HG03378 (cell line): ENCODE results near the gene DHX8.
"Not testable (repeated sequence)": the region's sequence is repeated elsewhere in the genome, so short reads cannot be mapped to it uniquely, and the experiment has no call there.

ENCODE experiments used
- ATAC-seq: cut with Tn5 transposase; IDR thresholded peaks from one replicate; pipeline ENCODE4 v1.9.1; 2021; ENCODE audit warnings: mild to moderate bottlenecking, moderate library complexity; ENCODE audit not compliant: unreplicated experiment

The DHX8 gene

DNA sequence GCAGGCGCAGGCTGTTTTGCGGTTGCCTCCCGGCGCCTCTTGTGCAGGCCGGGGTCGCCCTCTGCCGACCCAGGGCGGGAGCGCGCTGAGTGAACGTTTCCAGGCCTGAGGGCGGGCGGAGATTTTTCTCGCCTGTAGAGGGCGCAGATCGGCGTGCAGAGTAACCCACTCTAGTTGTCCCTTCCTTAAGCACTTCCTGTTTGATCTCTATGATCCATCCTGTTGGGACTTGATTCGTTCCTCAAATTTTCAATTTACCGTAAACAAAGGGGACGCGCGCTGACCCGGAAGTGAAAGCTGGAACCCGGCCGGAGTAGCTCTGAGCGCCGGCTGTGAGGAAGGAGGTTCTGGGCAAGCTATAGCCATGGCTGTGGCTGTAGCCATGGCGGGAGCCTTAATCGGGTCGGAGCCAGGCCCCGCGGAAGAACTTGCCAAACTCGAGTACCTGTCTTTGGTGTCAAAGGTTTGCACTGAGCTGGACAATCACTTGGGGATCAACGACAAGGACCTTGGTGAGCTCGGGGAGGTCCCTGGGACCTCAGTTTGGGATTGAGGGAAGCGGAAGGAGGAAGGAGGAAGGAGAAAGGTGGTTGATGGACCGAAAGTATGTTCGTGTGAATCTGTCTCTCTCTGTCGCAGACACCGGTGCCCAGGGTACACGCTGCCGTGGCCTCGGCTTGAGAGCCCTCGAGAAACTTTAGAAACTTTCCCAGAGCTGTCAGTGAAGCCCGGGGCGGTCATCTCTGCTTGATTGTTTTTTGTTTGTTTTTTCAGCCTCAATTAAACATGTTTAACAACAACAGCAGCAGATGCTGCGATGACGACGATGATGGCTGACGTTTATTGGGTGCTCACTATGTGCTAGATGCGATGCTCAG, at the start of gene DHX8:
Gene DHX8, plus strand, starts transcription at position 302 of the 878 bp plus-strand sequence. Its CDS starts 63 bp downstream, at position 365.
- peak; percentile 86 for ATAC-seq

DNA sequence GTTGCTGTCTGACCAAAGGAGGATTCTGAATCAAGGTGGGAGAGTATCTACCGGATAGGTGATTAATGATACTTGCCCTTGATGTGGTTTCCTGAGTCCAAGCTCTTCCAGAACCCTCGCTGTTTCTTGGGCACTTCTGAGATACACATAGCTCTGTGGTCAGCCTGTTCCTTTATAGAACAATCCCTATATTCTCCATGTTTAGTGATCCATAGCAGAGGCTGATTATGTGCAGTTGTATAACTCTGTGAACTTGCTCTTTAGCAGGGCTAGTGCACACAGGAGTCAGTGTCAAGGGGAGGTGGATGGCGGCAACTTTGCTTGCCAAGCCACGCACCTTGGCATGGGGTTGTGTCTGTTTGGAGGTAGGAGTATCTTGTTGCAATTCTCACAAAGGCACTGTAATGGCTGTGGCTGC, 48.9 kb upstream of the DHX8 start:
- no peak for ATAC-seq

DNA sequence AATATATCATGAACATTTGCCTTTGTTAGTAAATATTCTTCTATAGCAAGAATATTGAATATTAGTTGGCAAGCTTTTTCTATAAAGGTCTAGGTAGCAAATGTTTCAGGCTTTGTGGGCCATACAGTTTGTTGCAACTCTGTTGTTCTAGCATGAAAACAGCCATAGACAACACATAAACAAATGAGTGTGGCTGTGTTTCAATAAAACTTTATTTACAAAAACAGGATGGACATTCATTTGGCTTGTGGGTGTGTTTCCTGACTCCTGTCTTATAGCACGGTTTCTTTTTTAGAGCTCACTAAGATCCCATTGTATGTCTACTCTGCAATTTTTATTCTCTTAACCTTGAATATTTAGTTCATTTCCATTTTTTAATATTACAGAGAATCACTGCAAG, 46.0 kb upstream of the DHX8 start:
- no peak for ATAC-seq

DNA sequence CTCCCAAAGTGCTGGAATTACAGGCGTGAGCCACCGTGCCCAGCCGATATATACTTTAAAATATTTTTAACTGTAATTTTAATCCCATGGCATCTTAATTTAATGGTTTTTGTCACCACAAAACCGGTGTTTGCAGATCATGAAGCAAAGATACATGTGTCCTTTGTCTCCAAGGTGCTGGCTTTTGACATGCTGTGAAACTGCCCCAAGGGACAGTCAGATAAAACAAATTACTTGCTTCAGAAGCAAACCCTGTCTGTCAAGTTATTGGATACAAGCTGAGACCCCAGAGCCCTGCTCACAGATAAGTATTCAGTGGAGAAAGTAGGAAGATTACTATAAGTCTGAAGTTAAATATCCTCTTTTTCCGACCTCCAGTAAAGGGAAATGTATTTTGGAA, 45.1 kb upstream of the DHX8 start:
- ATAC-seq = no peak

DNA sequence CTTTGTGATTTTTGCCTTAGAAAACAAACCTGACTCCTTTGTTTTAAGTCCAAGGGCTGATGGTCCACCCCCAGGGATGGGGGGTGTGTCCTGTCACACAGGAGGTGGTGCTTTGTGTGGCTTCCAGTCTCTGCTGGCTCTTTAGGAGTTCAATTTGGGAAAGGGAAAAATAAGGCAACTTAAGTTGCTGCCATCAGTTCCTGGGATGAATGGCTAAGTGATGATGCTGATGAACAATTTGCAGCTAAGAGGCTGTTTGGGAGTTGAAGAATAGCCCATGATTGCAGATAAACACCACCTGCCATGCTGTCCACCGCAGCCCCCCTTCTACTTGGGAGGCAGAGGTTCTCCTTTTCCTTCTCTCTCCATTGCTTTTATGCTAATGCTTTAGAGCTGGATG, 44.7 kb upstream of the DHX8 start:
- no peak for ATAC-seq

DNA sequence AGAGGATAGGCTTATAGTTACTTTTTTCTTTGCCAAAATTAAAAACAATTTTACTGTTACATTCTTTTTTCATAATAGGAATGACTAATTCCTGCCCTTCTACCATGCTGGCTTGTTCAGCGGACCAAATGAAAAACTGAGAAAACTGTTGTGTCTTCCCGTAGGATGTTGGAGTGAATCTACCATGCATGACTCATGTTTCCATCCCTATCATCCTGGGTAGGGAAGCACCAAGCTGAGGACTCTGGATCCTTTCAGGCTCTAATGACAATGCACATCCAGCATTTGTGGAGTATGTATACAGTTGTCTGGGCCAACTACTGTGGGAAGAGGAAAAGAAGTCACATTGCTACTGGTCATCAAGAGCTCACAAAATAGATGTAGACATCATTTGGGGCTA, 41.1 kb upstream of the DHX8 start:
- ATAC-seq = no peak

DNA sequence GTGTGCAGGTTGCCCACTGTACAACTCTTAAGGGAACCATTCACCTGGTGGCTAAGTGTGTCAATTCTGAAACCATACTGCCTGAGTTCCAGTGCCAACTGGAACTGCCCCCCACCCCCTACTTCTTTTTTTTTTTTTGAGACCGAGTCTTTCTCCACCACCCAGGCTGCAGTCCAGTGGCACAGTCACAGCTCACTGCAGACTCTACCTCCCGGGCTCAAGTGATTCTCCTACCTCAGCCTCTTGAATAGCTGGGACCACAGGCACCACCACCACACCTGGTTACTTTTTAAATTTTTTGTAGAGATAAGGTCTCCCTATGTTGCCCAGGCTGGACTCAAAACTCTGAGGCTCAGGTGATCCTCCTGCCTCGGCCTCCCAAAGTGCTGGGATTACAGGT, 40.4 kb upstream of the DHX8 start:
- ATAC-seq = no peak

DNA sequence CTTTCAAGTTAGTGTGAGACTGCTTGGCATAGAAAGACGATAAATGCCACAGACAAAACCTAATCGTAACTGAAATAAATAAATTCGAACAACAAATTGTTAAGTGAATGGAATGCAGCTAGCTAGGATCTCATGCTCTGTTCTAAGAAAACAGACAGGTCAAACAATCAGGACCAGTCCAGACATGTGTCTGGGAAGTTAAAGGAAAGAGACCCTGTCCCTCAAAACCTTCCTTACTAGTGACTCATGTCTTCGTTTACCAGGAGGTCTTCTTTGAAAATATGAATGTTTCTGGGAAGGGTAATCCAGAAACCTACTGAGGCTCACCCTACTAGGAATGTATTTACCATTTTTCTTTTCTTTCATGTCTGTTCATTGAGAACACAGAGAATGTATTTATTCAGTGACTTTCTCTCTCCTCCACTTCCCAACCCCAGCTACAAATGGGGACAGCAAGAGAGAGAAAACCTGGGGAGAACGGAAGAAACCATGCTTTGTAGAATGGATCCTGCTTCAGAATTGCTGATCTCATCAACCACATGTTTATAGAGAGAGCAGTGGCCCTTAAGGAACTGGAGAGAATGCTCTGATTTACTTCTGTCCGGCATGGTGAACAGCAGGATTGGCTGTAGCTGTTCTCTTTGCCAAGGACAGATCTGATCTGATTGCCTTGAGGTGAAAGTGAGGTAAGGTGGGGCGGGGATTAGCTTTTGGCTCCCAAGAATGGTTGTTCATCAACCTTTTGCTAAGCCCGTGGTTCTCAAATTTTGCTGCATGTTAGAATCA, 39.4 kb upstream of the DHX8 start:
- ATAC-seq = no peak

DNA sequence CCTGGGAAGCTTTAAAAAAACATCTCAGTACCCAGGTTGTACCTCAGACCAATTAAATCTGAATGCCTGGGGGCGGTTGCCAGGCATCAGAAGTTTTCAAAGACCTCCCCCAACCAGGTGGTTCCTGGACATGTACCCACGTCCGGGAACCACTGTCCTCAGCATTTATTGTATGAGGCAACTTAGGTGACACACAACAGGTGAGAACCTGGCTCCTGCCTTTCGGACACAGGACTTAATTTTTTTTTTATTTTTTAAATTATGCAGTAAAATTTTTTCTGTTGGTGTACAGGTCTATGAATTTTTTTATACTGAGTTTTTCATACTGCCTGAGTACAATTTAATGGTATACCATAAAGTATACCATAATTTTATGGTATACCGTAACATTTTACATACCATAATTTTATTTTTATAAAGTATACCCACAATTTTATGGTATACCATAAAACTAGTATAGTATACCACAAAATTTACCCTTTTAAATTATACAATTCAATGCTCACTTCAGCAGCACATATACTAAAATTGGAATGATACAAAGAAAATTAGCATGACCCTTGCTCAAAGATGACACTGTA, 38.7 kb upstream of the DHX8 start:
- no peak for ATAC-seq

DNA sequence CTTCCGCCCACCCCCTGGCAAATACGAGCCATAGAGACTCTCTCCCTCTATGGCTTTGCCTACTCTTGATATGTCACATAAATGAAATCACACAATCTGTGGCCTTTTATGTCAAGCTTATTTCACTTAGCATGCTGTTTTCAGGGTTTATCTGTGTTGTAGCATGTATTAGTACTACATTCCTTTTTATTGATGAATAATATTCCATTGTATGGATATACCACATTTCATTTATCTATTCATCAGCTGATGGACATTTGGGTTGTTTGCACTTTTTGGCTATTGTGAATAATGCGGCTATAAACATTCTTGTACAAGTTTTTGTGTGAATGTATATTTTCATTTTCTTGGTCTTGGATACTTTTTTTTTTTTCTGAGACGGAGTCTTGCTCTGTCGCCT, 37.0 kb upstream of the DHX8 start:
- no peak for ATAC-seq

DNA sequence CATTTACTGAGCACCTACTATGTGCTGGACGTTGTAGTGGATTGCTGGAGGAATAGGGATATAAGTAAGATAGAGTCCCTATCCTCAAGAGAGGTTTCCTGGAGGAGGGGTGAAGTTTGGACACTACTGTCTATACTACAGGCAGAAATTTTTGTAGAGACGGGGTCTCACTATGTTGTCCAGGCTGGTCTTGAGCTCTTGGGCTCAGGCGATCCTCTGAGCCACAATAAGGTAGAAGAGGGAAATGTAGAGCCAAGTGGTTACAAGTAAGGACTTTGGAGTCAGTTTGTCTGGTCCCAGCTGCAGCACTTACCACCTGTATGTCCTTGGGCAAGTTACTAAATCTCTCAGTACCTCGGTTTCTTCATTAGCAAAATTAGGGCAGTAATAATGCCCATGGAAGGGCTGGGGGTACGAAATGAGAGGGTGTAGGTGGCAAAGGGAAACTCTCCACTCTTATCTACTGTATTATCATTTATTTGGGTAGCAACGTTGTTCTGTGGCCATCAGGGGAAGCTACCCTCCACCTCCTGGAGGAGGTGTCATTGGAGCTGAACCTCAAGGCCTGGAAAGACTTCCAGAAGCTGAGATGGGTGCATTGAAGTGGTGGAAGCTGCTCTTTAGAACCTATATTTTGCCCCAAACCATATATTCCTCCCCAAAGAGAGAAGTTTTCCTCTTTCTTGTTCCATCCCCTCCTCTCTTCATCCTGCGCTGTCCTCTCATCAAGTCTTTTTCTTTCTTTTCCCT, 34.9 kb upstream of the DHX8 start:
- ATAC-seq = no peak

DNA sequence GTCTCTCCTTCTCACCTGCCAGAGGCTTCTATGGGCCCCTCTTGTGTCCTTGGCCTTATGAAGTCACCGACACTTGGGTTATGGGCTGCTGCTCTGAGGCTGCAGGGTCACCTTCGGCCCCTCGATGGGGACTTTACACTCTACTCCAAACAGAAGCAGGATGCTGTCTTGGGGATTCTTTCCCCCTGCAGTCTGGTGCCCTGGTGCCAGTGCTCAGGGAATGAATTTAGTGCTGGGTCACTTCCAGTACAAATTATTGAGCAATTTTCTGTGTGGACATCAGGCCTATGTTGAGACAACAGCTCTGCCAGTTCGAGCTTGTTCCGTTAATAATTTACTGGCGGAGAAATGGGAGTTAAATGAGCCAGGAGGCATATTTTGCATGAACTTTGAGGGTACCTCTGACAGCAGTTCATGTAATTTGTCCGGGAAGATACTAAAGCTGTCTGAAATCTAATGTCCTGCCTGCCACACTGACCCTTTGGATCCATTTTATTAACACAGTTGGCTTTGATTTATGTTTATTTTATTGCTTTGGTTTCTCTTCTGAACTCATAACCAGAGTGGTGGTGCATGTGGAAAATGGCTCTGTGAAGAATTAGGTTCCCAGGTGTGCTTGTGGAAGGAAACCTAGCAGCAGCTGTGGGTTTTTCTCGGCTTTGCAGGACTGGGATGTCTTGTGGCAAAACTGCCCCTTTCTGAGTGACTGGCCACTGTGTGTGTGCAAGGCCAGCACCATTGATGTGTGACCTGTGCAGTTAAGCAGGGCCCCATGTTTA, 34.1 kb upstream of the DHX8 start:
- no peak for ATAC-seq

DNA sequence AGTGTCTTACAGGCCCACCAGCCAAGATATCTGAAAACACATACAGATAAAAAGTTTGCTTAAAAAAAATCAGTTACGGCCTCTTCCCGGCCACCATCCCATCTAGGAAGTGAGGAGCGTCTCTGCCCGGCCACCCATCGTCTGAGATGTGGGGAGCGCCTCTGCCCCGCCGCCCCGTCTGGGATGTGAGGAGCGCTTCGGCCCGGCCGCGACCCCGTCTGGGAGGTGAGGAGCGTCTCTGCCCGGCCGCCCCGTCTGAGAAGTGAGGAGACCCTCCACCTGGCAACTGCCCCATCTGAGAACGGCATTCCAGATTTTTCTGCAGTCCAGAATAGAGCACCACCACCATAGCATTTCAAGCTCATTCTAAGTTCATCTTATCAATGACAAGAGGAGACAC, 33.0 kb upstream of the DHX8 start:
- not testable (repeated sequence) for ATAC-seq

DNA sequence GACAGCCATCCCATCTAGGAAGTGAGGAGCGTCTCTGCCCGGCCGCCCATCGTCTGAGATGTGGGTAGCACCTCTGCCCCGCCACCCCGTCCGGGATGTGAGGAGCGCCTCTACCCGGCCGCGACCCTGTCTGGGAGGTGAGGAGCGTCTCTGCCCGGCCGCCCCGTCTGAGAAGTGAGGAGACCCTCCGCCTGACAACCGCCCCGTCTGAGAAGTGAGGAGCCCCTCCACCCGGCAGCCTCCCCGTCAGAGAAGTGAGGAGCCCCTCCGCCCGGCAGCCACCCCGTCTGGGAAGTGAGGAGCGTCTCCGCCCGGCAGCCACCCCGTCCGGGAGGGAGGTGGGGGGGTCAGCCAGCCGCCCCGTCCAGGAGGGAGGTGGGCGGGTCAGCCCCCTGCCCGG, 32.0 kb upstream of the DHX8 start:
- ATAC-seq = not testable (repeated sequence)

DNA sequence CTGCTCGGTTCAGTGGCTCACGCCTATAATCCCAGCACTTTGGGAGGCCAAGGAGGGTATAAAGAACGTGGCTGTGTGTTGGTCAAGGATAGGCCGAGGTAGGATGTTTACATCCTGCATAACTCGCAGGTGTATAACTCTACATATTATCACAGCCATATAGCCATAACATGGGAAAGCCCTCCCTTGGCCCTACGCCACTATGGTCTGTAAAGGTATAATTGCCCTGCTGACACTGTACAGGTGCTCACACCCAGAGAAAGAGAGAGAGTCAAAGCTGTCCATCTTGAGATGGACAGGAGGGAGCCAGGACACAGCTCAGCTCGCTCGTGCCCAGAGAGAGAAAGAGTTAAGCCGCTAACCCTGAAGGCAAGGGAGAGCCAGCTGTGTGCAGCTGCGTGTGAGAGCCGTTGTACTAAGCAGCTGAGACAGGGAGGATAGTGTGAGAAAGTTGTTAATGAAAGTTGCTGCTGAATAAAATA, 30.4 kb upstream of the DHX8 start:
- no peak for ATAC-seq

DNA sequence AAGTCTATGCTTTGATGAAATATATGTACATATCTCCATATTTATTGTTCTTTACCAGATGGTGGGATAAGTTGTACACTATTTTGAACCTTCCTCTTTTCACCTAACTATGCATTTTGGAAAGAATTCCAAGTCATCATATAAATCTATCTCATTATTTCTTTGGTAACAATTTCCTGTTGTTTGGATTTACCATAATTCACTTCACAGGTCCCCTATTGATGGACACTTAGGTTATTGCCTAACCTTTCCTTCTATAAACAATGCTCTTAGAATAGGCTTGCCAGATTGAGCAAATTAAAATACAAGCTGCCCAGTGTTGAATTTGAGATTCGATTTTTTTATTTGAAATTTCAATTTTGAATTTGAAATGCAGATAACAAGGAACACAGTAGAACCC, 28.9 kb upstream of the DHX8 start:
- no peak for ATAC-seq

DNA sequence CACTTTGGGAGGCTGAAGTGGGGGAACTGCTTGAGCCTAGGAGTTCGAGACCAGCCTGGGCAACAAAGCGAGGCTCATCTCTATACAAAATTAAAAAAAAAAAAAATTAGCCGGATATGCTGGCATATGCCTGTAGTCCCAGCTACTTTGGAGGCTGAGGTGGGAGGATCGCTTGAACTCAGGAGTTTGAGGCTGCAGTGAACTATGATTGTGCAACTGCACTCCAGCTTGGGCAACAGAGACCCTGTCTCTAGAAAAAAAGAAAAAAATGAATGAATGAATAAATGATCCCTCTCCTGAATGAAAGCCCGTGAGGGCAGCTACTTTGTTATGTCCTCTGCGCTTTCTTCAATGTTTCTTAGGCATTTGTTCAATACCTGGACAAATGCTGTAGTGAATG, 27.7 kb upstream of the DHX8 start:
- ATAC-seq = no peak

DNA sequence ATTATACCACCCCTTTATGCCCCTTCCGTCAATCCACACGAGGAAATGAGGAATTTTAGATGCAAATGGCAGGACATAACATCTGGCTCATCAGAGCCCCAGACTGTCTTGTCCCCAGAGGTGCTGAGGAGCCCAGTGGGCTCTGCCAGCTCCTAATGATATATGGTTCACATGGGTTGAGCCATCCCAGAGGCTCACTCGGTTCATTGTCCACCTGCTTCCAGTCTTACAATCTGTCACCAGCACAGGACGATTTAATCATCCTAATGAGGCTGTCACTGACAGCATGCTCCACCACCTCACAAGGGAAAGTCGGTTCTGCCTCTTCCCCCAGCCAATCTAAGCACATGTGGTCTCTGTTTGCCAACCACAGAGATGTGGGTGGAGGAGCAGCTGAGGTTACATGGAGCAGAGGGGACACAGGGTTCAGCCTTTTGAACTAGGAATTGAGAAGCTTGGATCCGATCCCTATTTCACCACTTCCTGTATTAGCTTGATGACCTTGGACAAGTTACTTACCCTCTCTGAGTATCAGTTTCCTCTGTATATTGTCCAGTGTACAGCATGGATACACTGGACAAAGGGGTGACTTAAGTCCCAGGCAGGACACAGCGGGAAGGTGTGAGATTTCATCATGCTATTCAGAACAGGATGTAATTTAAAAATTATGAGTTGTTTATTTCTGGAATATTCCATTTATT, 27.0 kb upstream of the DHX8 start:
- ATAC-seq = no peak

DNA sequence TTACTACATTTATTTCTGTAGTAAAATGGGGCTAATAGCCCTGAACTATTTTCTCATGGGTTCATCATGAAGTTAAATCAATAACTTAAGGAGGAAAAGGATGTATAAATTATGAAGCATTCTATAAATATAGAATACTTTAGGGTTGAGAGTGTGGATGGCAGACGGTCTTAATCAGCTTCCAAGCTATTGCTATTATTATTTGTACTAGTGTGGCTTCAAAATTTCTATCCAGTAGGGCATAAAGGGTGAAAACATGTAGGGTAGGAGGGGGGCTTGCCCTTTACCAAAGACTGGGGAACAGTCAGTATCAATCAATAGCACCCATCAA, 26.4 kb upstream of the DHX8 start:
- ATAC-seq = no peak

DNA sequence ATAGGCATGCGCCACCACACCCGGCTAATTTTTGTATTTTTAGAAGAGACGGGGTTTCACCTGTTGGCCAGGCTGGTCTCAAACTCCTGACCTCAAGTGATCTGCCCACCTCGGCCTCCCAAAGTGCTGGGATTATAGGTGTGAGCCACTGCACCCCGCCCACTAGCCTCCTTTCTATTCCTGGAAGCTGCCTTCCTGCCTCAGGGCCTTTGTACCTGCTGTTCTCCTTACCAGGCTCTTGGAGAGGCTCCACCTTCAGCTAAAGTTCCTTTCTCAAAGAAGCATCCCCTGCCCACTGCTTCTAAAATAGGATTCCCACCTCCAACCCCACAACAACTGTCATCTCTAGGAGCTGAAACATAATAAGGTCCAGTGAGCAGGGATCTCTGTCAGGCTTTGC, 23.9 kb upstream of the DHX8 start:
- not testable (repeated sequence) for ATAC-seq
